Ishikawa (cell line): Measurements from ENCODE around the gene LSM7.

Experiments
- MAX ChIP-seq: IDR thresholded peaks from 2 replicates; pipeline ENCODE4 v1.6.1; 2012
- TEAD4 ChIP-seq: IDR thresholded peaks from 2 replicates; pipeline ENCODE4 v1.6.1; 2012
- YY1 ChIP-seq: IDR thresholded peaks from 2 replicates; pipeline ENCODE4 v1.6.1; 2012; ENCODE audit warnings: low read depth
- TF ChIP-seq, protein P1 (sequence below): IDR thresholded peaks from 2 replicates; pipeline ENCODE4 v1.6.1; 2012; ENCODE audit warnings: low read depth, mild to moderate bottlenecking

- TF ChIP-seq MAX, result no peak
- no peak for TF ChIP-seq TEAD4
- TF ChIP-seq, protein P1, sequence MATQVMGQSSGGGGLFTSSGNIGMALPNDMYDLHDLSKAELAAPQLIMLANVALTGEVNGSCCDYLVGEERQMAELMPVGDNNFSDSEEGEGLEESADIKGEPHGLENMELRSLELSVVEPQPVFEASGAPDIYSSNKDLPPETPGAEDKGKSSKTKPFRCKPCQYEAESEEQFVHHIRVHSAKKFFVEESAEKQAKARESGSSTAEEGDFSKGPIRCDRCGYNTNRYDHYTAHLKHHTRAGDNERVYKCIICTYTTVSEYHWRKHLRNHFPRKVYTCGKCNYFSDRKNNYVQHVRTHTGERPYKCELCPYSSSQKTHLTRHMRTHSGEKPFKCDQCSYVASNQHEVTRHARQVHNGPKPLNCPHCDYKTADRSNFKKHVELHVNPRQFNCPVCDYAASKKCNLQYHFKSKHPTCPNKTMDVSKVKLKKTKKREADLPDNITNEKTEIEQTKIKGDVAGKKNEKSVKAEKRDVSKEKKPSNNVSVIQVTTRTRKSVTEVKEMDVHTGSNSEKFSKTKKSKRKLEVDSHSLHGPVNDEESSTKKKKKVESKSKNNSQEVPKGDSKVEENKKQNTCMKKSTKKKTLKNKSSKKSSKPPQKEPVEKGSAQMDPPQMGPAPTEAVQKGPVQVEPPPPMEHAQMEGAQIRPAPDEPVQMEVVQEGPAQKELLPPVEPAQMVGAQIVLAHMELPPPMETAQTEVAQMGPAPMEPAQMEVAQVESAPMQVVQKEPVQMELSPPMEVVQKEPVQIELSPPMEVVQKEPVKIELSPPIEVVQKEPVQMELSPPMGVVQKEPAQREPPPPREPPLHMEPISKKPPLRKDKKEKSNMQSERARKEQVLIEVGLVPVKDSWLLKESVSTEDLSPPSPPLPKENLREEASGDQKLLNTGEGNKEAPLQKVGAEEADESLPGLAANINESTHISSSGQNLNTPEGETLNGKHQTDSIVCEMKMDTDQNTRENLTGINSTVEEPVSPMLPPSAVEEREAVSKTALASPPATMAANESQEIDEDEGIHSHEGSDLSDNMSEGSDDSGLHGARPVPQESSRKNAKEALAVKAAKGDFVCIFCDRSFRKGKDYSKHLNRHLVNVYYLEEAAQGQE, result no peak
- TF ChIP-seq YY1, result no peak
These were observed 11.4 kb upstream of the LSM7 start for GRCh38 chr19:2339644-2340310.
